HepG2 (cell line): Measurements from ENCODE around the gene MAML1. TPM values are rescaled to one million over a fixed set of nuclear protein-coding genes. Genes with fewer than 3 reads are reported as not detected.
A peak's percentile ranks its signal among the peaks of the same experiment; 100 is the strongest.

Experiments used
- CEBPG ChIP-seq: IDR thresholded peaks from 2 replicates; pipeline ENCODE4 v1.6.1; 2016
- HOMEZ ChIP-seq: IDR thresholded peaks from 2 replicates; pipeline ENCODE4 v1.6.1; 2016; ENCODE audit warnings: low read depth
- IKZF1 ChIP-seq: fragments of 450-650 bp; IDR thresholded peaks from 2 replicates; pipeline ENCODE4 v1.7.1; 2016
- KDM3A ChIP-seq: IDR thresholded peaks from 2 replicates; pipeline ENCODE4 v1.6.1; 2018; ENCODE audit warnings: low read depth, missing compliant biosample characterization
- MAZ ChIP-seq, 2 experiments: sonication (generic) in 1 of 2; formaldehyde crosslinking in 1 of 2; IDR thresholded peaks; 2 replicates each; pipeline versions ENCODE4 v1.5.0 to v1.6.1; 2012 to 2020; ENCODE audit warnings: low read depth in 2 of 2, mild to moderate bottlenecking in 2 of 2, borderline replicate concordance in 1 of 2, improper control_type of control experiment in 1 of 2, low read length in 1 of 2, missing genetic modification reagents in 1 of 2, moderate library complexity in 1 of 2
- NBN ChIP-seq: fragments of 450-650 bp; conservative IDR thresholded peaks from 2 replicates; pipeline ENCODE4 v1.6.1; 2017
- NFE2 ChIP-seq: sonication (generic); formaldehyde crosslinking; IDR thresholded peaks from 2 replicates; pipeline ENCODE4 v1.4.0; 2020; ENCODE audit warnings: missing genetic modification reagents
- POGK ChIP-seq: sonication (generic); formaldehyde crosslinking; conservative IDR thresholded peaks from 2 replicates; pipeline ENCODE4 v1.8.0; 2022; ENCODE audit warnings: mild to moderate bottlenecking, moderate library complexity, missing genetic modification reagents
- SMC3 ChIP-seq: IDR thresholded peaks from 2 replicates; pipeline ENCODE4 v1.6.1; 2011; ENCODE audit warnings: low read length, improper control_type of control experiment
- SP2 ChIP-seq: sonication (generic); formaldehyde crosslinking; IDR thresholded peaks from 2 replicates; pipeline ENCODE4 v1.5.1; 2020; ENCODE audit warnings: mild to moderate bottlenecking, missing genetic modification reagents
- USF2 ChIP-seq, 2 experiments: sonication (generic) in 1 of 2; formaldehyde crosslinking in 1 of 2; IDR thresholded peaks; 2 replicates each; pipeline versions ENCODE4 v1.5.1 to v1.6.1; 2011 to 2020; ENCODE audit warnings: borderline replicate concordance in 1 of 2, low read depth in 1 of 2, low read length in 1 of 2, mild to moderate bottlenecking in 1 of 2, missing genetic modification reagents in 1 of 2, moderate library complexity in 1 of 2
- ZBTB49 ChIP-seq: sonication (generic); formaldehyde crosslinking; IDR thresholded peaks from 2 replicates; pipeline ENCODE4 v1.4.0; 2020; ENCODE audit warnings: missing genetic modification reagents, borderline replicate concordance
- ZFP62 ChIP-seq: sonication (generic); formaldehyde crosslinking; IDR thresholded peaks from 2 replicates; pipeline ENCODE4 v1.4.0; 2020; ENCODE audit warnings: missing genetic modification reagents
- ZNF101 ChIP-seq: sonication (generic); formaldehyde crosslinking; IDR thresholded peaks from 2 replicates; pipeline ENCODE4 v1.4.0; 2020; ENCODE audit warnings: mild to moderate bottlenecking, low read depth, missing genetic modification reagents, borderline replicate concordance
- polyA plus RNA-seq, 8 experiments: library from polyadenylated mRNA; depleted of rRNA in 3 of 8; stranded (reverse) in 7 of 8; unstranded in 1 of 8; fragments of >200 nt; fragmentation: Illumina TruSeq in 4 of 8; extraction: Trizol in 4 of 8; gene quantifications; 2 replicates each; pipeline versions ENCODE4 v1.2.1 to v1.2.3, GENCODE V29; 2011 to 2016; ENCODE audit warnings: low read depth in 4 of 8, missing spikeins in 1 of 8, mixed read lengths in 1 of 8; ENCODE audit not compliant: insufficient read depth in 1 of 8
- total RNA-seq, 5 experiments: library from RNA; depleted of rRNA; stranded (reverse); fragments of >200 nt; fragmentation: Illumina TruSeq; extraction: Trizol; gene quantifications; 2 replicates each; pipeline ENCODE4 v1.2.3, GENCODE V29; 2016; ENCODE audit warnings: low read depth in 1 of 5

The MAML1 gene
- total and polyA plus RNA-seq, 2 of the 13 experiments (the other 11 are each of a cell fraction or from before 2014, with no cell fraction given): 10.0 to 10.8 TPM

GRCh38 chr5:179698935-179699615 is 33.5 kb upstream of the MAML1 start, which contains the start of gene CANX (continued):
- TF ChIP-seq USF2 (IDR thresholded peaks at IDR 0.05; ENCODE audit: low read depth, low read length) (peak; percentile 65), USF2 (CRISPR knock-in tag; IDR thresholded peaks at IDR 0.05; ENCODE audit: borderline replicate concordance) (peak; percentile 85; the same call in 1 of the 2 replicates), CEBPG (no peak), NFE2 (CRISPR knock-in tag) (no peak), SMC3 (no peak), MAZ (IDR thresholded peaks at IDR 0.05; ENCODE audit: borderline replicate concordance, low read depth, low read length) (no peak), MAZ (CRISPR knock-in tag; IDR thresholded peaks at IDR 0.05; ENCODE audit: low read depth) (0 out of 2 replicates have a peak, but pooled peaks have one; percentile 8), ZFP62 (CRISPR knock-in tag) (no peak), NBN (no peak), SP2 (peak; percentile 27), IKZF1 (no peak), KDM3A (CRISPR knock-in tag) (0 out of 2 replicates have a peak, but pooled peaks have one; percentile 23), HOMEZ (CRISPR knock-in tag) (0 out of 2 replicates have a peak, but pooled peaks have one; percentile 2), ZNF101 (CRISPR knock-in tag) (no peak), ZBTB49 (CRISPR knock-in tag) (no peak; the same call in 1 of the 2 replicates), POGK (CRISPR knock-in tag) (no peak; the same call in 1 of the 2 replicates)
